BLaER1 treated with 17β-estradiol and CSF1 and Interleukin-3, amounts not matched to agents 10 nM and 100 nM (cell line): ENCODE measurements around the gene FBP2.
A peak's percentile ranks its signal among the peaks of the same experiment; 100 is the strongest.

Experiments used
- H3K27ac ChIP-seq, 11 experiments: shearing (Covaris generic); formaldehyde crosslinking; 2 replicates each; pipeline ENCODE4 v1.8.1; 2022
- H3K27me3 ChIP-seq, 11 experiments: shearing (Covaris generic); formaldehyde crosslinking; 2 replicates each; pipeline ENCODE4 v1.8.1; 2022
- H3K36me3 ChIP-seq, 11 experiments: shearing (Covaris generic); formaldehyde crosslinking; 2 replicates each; pipeline ENCODE4 v1.8.1; 2022
- H3K4me1 ChIP-seq, 10 experiments: shearing (Covaris generic); formaldehyde crosslinking; 2 replicates each; pipeline ENCODE4 v1.8.1; 2022
- H3K4me2 ChIP-seq, 11 experiments: shearing (Covaris generic); formaldehyde crosslinking; 2 replicates each; pipeline ENCODE4 v1.8.1; 2022
- H3K4me3 ChIP-seq, 10 experiments: shearing (Covaris generic); formaldehyde crosslinking; 2 replicates each; pipeline ENCODE4 v1.8.1; 2022
- H3K9ac ChIP-seq, 11 experiments: shearing (Covaris generic); formaldehyde crosslinking; 2 replicates each; pipeline ENCODE4 v1.8.1; 2022
- H3K9me3 ChIP-seq, 11 experiments: shearing (Covaris generic); formaldehyde crosslinking; replicated peaks in 1 of 11; 2 replicates each; pipeline ENCODE4 v1.8.1; 2022
- H4K20me1 ChIP-seq, 11 experiments: shearing (Covaris generic); formaldehyde crosslinking; 2 replicates each; pipeline ENCODE4 v1.8.1; 2022
- Cebpa-rat ChIP-seq, 11 experiments: shearing (Covaris generic); IDR thresholded peaks; 2 replicates each; pipeline ENCODE4 v1.8.1; 2022

Gene FBP2

DNA sequence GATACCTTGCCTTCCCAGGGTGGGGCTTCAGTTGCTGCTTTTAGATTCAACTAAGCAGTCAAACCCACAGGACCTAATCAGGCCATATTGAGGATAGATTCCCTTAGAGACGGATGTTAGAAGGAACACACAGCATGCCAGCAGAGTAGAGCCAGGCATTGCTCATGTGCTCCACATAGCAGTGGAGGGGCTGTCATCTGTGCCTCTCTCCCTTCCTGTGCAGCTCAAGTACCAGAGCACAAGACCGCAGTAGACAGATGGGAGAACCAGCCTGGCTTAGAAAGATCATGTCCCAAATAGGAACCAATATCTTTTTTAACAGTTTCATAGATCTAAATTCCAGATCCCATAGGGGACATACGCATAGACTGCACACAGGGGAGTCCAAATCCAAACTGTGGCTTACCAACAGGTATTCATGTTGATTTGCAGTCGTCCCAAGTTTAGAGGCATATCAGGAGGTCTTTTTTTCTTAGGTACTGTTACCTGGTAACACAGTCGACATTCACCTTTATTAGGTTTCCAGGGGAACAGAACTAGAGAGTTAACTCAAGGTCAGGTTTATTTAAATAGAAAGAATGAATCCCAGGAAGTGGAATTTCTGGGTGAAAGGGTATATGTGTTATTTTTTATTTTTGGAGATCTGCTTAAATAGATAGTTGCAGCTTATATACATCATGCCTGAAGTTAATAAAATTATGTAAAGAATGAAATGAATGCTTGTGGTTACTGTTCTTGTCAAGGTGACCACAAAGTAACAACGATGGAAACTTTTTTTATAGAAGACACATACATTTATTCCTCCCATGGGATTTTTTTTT lies 82.3 kb downstream of the FBP2 start:
- H3K4me2 ChIP-seq: peak overlapping the region in 6 of 11 experiments; percentile 17 to 46 (median 36); a peak in 9 of 22 replicates
- no peaks in the 10 kb centered on the region for H3K36me3 ChIP-seq
- H3K9me3 ChIP-seq: no peaks in the 10 kb centered on the region; a peak in 1 of 22 replicates
- H3K4me3 ChIP-seq: no peak overlapping the region
- H3K4me1 ChIP-seq: peaks cover 0 to 19% (median 7%) of the 10 kb centered on the region in 10 experiments; a peak in 12 of 20 replicates
- no peaks in the 10 kb centered on the region for H3K27me3 ChIP-seq
- TF ChIP-seq Cebpa-rat (IDR thresholded peaks at IDR 0.05): no peak
- H4K20me1 ChIP-seq: no peaks in the 10 kb centered on the region
- no peak overlapping the region for H3K27ac ChIP-seq
- no peak overlapping the region for H3K9ac ChIP-seq
